ENCODE measurements around the gene MB.

MB gene

DNA sequence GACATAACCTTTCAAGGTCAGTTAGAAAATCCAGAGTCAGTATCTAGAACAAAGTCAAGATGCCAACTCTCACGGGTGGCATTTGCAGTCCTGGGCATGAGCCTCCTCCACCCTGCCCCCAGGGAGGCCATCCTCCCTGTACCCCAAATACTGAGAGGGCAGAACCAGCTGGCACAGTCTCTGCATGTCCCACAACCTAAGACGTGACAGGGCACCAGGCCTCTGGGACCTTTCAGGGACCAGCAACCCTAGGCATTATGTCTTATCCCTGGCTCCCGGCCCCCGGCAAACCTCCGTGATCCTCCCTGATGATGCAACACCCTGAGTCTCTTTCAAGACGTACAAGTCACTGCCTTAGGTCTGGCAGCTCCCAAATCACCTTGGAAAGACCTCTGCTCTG is 2.0 kb downstream of the MB start:
- no peak for DNase-seq (ENCODE audit: low spot score)

DNA sequence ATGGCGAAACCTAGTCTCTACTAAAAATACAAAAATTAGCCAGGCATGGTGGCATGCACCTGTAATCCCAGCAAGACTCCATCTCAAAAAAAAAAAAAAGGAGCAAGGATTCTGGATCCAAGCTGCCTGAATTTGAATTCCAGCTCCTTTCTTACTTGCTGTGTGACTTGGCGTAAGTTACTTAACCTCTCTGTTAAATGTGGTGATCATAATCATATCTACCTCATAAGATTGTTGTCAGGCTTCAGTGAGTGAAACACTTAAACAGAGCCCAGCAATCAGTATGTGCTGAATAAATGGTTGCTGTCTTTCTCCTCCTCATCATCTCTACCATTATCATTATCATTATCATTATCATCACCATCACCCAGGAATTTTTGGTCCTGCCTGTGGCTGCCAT is 2.7 kb downstream of the MB start:
- DNase-seq (ENCODE audit: low spot score), result no peak

DNA sequence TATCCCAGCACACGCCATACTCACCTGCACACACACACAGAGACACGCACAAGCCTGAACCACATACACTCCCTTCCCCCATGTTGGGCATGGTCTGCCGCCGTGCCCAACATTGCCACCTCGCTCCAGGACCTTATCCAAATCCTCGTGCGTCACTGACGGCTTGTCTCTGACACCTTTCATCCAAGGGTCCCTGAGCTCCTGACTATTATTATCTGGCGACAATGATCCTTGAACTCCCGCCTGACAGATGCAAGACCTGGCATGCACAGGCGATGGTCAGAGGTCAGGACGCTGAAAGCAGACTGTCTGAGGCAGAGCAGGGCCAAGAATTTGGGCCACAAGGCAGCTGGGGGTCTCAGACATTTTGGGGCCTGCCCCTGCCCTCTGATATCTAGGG is 4.2 kb downstream of the MB start:
- no peak for DNase-seq (ENCODE audit: low spot score)

DNA sequence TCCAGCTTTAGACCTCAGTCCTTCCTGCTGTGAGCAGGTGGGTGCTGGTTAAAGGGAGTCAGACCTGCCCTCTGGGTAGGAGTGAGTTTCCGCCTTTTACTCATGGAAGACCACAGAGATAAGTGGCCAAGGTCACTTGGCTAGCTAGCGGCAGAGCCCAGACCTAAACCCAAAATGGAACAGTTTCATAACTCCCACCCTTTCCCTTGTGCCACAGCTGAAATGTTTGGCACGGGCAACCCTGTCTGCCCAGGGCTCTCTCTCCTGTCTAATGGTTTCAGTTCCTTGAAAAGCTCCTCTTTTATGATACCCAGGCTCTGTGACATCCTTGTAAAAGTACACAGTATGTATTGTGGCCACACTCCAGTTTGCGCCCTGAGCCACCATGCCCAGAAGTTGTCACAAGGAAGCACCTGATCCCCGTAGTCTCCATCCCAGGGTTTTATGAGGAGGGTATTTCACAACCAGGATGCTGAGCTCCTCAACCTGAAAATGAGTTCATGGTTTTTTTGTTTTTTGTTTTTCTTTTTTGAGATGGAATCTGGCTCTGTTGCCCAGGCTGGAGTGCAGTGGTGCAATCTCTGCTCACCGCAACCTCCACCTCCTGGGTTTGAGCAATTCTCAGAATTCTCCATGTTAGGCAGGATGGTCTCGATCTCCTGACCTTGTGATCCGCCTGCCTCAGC is 5.1 kb downstream of the MB start:
- DNase-seq (ENCODE audit: low spot score), result no peak

DNA sequence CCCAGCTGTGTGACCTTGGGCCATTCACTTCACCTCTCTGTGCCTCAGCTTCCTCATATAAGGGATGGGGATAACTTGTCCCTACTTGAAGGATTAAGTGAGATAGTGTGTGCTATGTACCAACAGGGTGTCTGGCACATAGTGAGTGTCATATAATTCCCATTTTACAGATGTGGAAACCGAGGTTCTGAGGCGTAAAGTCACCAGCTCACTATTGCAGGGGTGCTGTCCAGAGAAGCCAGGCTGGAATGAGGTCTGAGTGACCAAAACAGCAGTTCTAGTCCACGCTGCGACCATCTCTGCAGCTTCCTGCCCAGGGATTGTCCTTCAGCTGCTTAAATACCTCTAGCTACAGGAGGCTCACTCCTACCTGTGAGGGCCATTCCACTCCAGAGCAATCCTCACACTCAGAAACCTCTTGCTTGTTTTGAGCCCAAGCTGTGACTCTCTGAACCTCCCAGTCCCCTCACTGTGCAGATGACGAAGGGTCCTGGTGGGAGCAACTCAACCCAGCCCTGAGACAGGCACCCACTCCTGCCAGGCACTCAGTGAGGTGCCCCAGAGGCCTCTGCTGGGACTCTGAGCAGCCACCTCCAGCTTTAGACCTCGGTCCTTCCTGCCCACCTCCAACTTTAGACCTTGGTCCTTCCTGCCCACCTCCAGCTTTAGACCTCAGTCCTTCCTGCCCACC is 5.8 kb downstream of the MB start:
- no peak for DNase-seq (ENCODE audit: low spot score)

DNA sequence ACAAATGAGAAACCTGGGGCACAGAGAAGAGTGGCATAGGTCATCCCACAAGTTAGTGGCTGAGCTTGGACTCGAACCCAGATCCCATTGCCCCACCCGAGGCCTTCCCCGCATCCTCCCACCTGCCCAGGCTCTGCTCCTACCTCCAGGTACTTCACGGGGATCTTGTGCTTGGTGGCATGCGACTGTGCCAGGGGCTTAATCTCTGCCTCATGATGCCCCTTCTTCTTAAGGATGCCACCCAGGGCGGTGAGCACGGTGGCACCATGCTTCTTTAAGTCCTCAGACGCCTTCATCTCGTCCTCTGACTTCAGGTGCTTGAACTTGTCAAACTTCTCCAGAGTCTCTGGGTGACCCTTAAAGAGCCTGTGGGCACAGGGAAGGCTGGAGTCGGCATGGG is 6.4 kb downstream of the MB start:
- no peak for DNase-seq (ENCODE audit: low spot score)

DNA sequence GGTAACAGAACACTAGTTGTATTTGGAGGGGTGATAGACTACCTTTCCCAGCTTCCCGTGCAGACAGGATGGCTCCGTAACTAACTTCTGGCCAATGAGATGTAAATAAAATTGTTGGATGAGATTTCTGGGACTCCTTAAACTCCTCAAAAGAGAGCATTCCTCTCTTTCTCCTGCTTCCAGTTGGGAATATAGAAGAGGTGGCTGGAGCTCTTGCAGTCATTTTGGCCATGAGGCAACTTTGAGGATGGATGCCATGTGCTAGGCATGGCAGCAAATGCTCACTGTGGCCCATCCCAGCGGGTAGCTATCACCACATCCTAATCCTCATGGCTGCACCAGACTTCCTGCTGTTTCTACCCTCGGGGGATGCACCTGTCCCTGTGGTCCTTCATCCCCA is 7.4 kb downstream of the MB start:
- no peak for DNase-seq (ENCODE audit: low spot score)

DNA sequence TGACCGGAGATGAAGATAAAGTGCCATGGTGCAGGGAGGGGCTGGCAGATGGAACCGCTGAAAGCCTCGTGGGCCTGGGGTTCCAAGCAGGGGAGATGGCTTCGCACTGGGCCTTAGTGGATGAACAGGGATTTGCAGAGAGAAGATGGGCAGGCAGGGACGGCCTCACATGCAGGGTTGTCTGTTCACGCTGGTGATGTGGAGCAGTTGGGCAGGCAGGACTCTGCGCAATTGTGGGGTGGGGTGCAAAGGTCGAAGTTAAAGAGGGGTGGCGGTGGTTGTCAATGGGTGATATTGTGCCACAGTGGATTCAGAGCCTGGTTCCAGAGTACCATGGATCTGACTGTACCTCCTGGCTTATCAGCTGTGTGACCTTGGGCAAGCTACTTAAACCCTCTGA is 7.9 kb downstream of the MB start:
- no peak for DNase-seq (ENCODE audit: low spot score)

DNA sequence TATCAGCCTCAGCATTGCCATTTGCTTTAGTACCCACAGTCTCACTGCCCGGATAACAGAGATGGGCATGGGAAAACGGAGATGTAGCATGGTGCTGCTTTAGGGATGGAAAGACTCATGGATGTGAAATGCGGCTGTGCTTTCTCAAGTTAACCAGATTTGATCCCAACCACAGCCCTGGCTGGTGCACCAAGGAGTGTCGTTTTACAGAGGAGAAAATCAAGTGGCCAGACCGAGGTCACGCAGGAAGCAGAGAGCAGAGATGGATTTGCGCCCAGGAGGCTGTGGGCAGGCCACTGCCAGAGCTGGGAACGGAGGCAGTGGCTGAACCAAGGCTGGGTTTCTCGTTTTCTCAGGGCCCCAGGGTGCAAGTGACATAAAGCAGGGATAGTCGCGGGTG is 9.0 kb downstream of the MB start:
- DNase-seq (ENCODE audit: low spot score), result no peak

DNA sequence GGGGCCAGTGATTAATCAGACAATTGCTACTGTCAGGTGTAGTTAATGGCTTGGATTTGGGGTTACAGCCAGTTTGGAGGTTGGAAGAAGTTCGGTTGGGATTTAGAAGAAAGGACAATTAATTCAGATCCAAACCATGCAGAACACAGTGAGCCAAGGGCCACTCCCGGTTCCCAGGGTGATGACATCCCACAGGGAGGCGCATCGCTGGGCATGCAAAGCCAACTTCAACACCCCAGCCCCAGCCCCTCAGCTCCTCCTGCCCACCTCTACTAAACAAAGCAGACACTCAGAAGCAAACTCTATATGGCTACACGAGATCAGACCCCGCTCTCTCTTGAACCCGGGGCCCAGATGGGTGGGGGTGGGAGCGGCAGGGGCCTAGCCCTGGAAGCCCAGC is 10.2 kb downstream of the MB start:
- DNase-seq (ENCODE audit: low spot score), result no peak

DNA sequence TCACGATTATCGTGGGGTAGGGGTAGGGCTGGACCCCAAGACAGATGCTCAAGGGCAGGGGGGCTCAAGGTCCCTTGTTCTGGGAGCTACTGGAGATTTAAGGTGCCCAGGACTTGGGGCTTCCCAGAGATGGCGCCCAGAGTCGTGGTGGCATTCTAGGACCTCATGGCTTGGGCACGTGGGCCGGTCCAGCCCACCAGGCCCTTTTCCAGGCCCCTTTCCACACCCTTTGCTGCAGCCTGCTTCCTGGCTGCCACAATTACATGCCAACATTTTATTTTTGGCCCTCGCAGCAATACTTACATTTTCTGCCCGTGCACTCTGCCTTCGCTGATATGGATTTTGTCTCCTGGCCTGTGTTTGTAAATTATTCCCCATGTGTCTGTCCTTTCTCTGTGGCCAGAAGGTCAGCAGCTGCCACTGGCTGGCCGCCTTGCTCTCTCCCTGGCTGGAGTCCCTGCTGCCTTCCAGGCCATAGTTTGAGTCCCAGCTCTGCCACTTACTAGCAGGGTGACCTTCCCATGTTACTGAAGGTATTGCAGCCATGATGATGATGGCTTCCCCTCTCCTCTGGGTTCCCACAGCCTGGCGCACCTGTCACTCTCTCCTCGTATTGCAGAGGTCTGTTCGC is 11.2 kb downstream of the MB start:
- no peak for DNase-seq (ENCODE audit: low spot score)

DNA sequence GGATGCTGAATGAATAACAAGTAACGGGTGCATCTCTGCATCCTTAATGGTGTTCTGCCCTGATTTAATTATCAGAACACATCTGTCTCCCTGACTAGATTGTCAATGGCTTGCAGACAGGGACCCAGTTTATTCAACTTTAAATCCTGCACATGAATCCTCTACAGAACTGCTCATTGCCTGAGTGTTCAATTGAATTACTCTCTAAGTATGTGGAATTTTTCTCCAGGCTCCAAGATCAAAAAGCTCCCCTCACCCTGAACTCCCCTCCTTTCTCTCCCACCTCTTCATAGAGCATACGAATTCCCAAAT is 11.8 kb downstream of the MB start:
- no peak for DNase-seq (ENCODE audit: low spot score)

DNA sequence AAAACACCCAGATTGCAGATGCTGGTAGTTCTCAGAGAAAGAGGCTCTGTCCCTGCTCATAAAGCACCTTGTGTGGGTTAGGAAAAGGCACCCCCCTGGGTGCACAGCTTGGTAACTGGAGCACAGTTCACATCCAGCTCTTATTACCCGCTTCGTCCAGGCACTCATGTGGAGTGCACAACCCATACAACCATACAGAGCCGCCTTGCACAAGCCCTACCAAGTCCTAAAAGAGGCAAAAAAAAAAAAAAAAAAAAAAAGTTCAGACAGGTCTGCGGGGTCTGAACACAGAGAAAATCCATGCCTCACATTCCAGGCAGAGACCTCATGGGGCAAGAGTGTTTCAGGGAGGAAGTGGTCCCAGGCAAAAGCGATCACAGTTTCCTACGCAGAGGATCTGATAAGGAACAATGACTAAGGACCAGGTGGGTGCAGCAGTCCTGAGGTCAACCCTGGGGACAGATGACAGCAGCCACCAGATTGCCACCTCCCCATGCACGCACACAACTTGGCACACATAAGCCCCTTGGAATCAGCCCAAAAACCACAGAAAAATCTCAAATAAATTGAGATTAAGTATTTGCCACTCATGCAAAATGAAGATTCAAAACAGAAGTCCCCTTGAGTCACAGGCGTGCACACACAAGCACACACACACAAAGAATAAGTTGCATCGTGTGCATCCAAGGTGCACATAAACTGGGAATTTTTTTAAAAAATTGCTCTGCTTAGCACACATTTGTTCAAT is 12.3 kb downstream of the MB start:
- DNase-seq (ENCODE audit: low spot score), result no peak

DNA sequence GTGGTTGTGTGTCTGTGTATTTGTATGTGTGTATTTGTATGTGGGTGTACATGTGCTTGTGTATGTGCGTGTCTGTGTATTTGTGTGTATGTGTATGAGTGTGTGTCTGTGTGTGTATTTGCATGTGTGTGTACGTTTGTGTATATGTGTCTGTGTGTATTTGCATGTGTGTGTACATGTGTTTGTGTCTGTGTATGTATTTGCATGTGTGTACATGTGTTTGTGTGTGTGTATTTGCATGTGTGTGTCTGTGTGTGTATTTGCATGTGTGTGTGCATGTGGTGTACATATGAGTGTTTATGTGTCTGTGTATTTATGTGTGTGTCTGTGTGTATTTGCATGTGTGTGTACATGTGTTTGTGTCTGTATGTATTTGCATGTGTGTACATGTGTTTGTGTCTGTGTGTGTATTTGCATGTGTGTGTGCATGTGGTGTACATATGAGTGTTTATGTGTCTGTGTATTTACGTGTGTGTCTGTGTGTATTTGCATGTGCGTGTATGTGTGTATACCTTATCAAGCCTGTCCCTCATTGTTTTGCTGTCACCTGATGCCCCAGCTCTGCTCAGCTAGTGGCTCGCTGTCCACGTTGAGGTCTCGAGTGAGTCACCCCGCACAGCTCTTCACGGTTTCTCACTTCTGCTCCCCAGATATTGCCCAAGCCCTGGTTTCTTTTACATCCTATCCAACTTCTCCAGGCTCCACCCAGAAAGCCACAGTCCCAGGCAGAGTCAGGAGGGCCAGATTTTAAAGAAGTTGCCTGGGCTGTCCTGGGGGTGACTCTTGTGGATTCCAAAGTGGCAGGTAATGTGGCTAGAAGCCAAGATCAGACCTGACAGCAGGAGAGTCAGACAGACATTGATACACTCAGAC is 15.2 kb downstream of the MB start:
- DNase-seq (ENCODE audit: low spot score), result no peak

DNA sequence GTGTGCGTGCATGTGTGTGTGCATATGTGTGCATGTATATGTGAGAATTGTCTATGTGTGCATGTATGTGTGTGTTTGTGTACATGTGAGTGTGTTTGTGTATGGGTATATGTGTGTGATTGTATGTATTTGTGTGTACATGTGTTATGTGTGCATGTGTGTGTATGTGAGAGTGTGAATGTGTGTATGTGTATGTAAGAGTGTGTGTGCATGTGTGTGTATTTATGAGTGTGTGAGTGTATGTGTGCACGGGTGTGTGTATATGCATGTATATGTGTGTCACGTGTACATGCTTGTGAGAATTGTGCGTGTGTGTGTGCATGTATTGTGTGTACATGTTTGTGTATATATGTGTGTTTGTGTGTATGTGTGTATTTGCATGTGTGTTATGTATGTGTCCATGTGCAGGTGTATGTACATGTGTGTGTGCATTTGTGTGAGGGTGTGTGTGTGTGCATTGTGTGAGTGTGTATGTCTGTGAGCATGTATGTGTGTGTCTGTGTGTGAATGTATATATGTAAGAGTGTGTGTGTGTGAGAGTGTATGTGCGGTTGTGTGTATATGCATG is 16.0 kb downstream of the MB start:
- DNase-seq (ENCODE audit: low spot score), result no peak

DNA sequence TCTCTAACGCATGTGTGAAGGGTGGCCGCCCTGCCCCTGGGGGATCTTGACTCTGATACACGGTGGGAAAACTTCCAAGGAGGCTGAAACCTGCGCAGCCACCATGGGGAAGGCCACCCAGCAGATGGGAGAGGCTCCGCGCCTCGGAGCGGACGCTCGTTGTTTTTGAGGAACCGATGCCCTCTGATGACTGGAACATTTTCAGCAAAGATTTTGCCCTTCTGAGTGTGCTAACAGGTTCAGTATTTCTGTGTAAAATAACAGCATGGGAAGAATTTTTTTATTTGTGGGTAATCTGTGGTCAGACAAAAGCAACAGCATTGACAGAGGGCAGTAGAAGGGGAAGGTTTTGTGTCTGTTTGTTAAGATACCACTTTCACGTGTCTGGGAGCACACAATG is 16.7 kb downstream of the MB start:
- no peak for DNase-seq (ENCODE audit: low spot score)

DNA sequence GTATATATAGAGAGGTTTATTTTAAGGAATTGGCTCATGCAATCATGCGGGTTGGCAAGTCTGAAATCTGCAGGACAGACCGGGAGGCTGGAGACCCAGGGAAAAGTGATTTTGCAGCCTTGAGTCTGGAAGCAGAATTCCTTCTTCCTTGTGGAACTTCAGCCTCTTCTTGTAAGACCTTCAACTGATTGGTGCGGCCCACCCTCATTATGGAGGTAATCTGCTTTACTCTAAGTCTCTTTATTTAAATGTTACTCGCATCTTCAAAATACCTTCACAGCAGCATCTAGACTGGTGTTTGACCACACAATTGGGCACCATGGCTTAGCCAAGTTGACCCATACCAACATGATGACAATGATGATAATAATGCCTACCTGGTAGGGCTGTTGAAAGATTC is 17.8 kb downstream of the MB start:
- no peak for DNase-seq (ENCODE audit: low spot score)

DNA sequence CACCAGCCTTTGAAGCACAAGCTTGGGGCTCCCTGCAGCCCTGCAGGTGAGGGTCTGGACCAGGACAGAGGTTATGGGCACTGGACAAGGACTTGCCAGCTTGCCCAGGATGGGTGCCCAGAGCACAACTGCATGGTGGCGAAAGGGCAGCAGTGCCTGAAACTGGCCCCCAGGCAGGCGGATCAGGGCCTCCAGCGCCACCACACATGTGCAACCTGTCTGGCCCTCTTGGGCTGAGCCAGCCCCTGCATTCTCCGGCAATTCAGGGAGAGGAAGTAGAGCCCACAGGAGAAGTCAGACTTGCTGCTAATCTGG is 18.8 kb downstream of the MB start:
- DNase-seq (ENCODE audit: low spot score), result no peak

DNA sequence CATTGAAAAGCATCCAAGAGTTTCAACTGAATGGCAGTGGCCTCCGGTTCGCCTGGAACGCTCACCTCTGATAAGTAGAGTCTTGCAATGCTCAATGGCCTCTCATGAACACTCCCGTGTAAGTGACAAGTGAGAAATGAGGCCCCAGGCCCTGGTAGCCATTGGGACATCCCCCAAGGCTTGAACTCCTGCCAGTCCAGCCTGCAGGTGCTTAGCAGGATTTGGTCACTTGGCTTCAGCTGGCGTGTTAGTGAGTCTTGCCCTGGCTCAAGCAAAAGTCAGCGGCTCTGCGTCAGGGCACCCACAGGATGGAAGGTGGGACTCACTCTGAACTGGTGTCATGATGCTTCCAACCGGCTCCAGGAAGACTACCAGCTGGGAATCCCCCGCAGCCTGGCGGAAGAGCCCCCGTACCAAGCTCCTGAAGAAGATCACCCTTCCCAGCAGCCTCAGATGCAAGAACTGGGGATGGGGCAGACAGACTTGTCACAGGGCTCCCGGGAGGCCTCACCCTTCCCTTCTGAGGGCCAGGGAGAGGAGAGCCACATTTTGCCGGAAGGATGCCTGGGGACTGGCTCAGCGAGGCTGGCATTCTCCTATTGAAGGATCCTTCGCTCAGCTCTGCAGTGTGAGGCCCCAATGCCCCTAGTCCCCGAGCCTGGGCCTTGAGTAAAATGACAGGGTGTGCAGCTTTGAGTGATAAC is 19.3 kb downstream of the MB start:
- no peak for DNase-seq (ENCODE audit: low spot score)

DNA sequence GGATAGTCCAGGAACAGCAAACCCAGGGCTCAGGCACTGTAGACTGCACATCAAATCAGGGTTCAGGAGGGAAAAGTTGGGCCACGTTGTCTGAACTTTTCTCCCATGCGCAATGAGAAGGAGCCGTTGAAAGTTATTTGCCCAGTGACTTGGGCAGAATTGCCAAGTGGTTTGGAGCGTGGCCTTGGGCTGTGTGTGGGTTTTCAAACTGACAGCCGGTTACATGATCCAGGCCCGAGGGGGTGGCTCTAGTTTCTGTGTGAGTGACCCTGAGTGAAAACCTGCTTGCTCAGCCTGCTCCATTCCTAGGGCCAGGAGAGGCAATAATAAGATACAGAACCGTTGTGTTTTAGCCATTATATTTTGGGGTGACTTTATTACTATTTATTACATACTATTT is 20.3 kb downstream of the MB start:
- no peak for DNase-seq (ENCODE audit: low spot score)

DNA sequence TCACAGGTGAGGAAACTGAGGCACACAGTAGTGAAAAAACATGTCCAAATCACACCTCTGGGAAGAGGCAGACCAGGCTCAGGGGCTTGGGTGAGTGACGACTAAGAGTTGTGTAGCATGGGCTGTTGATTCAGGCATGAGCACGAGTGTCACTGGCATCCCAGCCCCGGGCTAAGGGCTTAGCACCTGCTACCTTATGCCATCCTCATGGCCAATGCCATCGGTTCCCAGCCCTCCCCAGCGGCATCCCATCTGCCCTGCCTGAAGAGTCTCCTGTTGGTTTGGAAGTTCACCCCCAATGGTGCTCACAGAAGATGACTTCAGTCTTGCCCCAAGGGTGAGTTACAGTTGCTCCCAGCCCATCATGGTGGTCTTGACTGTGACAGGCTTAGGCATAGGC is 22.4 kb downstream of the MB start:
- no peak for DNase-seq (ENCODE audit: low spot score)
